ENCODE results near the gene SLC39A12.

SLC39A12 gene

DNA sequence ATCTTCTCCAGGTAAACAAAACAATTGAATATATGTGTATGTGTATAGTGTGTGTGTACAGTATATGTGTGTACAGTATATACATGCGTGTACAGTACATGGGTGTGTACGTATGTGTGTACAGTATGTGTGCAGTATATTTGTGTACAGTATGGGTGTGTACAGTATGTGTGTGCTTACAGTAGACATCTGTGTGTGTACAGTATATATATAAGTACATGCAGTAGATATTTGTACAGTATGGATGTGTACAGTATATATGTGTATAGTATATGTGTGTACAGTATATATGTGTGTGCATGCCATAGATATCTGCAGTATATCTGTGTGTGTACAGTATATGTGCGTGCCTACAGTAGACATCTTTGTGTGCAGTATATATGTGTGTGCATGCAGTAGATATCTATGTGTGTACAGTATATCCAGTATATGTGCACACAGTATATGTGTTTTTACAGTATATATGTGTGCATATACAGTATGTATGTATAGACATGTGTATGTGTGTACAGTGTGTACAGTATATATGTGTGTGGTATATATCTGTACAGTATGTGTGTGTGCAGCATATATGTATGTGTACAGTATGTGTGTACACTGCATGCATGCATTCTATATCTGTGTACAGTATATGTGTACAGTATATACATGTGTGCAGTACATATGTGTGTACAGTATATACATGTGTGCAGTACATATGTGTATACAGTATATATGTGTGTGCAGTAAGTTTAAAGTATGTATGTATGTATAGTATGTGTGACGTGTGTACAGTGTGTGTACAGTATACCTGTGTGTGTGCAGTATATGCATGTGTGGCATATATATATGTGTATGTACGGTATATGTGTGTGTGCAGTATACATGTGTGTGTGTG, 37.3 kb upstream of the SLC39A12 start:
- TF ChIP-seq OSR1 (CRISPR knock-in tag; IDR thresholded peaks at IDR 0.05) (no peak), ZC3H10 (CRISPR knock-in tag; IDR thresholded peaks at IDR 0.05) (no peak), CSDC2 (CRISPR knock-in tag; IDR thresholded peaks at IDR 0.05) (no peak), BACH2 (CRISPR knock-in tag; IDR thresholded peaks at IDR 0.05; ENCODE audit: borderline replicate concordance) (no peak), TSHZ2 (CRISPR knock-in tag; IDR thresholded peaks at IDR 0.05) (no peak), ISL1 (CRISPR knock-in tag; IDR thresholded peaks at IDR 0.05) (no peak), ZNF70 (CRISPR knock-in tag; IDR thresholded peaks at IDR 0.05) (no peak), ZFP3 (CRISPR knock-in tag; IDR thresholded peaks at IDR 0.05) (no peak), SNAI2 (CRISPR knock-in tag; IDR thresholded peaks at IDR 0.05) (no peak), ZNF565 (CRISPR knock-in tag; conservative IDR thresholded peaks at IDR 0.05; ENCODE audit: low read depth) (no peak)
- TF ChIP-seq, protein P1, sequence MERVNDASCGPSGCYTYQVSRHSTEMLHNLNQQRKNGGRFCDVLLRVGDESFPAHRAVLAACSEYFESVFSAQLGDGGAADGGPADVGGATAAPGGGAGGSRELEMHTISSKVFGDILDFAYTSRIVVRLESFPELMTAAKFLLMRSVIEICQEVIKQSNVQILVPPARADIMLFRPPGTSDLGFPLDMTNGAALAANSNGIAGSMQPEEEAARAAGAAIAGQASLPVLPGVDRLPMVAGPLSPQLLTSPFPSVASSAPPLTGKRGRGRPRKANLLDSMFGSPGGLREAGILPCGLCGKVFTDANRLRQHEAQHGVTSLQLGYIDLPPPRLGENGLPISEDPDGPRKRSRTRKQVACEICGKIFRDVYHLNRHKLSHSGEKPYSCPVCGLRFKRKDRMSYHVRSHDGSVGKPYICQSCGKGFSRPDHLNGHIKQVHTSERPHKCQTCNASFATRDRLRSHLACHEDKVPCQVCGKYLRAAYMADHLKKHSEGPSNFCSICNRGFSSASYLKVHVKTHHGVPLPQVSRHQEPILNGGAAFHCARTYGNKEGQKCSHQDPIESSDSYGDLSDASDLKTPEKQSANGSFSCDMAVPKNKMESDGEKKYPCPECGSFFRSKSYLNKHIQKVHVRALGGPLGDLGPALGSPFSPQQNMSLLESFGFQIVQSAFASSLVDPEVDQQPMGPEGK (CRISPR knock-in tag; IDR thresholded peaks at IDR 0.05; ENCODE audit: borderline replicate concordance), result no peak
- ATAC-seq, result no peak

DNA sequence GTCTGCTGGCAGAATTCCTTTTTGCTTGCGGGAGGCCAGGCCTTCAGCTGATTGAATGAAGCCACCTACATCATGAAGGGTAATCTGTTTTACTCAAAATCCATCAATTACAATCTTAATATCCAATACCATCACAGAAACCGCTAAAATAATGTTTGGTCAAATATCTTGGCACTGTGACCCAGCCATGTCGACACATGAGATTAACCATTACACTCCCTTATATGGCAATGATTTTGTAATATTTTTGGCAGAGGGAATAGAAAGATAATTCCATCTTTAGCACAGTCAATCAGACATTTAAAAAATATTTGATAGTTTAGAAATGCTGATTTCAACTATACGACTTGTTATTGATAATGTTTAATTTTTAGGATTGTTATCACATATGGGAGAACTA, 36.5 kb upstream of the SLC39A12 start:
- TF ChIP-seq BACH2 (CRISPR knock-in tag; IDR thresholded peaks at IDR 0.05; ENCODE audit: borderline replicate concordance), result no peak
- TF ChIP-seq ISL1 (CRISPR knock-in tag; IDR thresholded peaks at IDR 0.05), result 0 out of 2 replicates have a peak, but pooled peaks have one; percentile 21
- no peak for ATAC-seq

DNA sequence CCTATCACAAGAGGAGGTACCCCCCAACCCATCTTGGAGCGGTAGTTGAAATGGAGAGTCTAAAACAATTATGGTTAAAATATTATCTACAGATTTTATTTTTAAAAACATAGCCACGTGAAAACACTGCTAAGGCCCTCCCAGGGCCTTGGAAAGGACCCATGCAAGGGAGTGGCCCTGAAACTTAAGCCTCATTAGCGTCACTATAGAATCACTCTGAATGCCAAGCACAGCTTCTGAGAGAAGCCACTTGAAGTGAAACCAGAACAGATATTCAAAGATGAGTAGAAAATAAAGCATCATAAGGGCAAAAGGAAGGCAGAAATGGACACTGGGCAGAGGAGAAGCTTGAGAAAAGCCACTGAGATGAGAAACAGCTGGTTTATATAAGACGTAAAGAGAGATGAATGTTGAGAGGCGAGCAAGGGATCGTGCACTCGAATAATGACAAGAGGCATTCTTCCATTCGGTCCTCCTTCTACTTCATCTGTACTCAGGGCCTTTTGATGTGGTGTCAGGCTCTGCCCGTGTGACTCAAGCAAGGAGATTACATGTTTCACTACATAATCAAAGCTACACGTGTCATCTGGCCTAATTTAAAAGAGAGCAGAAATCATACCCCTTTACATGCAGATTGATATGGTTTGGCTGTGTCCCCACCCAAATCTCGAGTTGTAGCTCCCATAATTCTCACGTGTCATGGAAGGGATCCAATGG, 33.4 kb upstream of the SLC39A12 start:
- TF ChIP-seq ZNF8 (CRISPR knock-in tag; IDR thresholded peaks at IDR 0.05), result no peak
- TF ChIP-seq TSHZ2 (CRISPR knock-in tag; IDR thresholded peaks at IDR 0.05), result no peak
- no peak for TF ChIP-seq ARNTL (CRISPR knock-in tag; IDR thresholded peaks at IDR 0.05; ENCODE audit: borderline replicate concordance, low read depth)
- no peak for TF ChIP-seq ZNF70 (CRISPR knock-in tag; IDR thresholded peaks at IDR 0.05)
- TF ChIP-seq ZFP30 (CRISPR knock-in tag; IDR thresholded peaks at IDR 0.05), result no peak
- no peak for TF ChIP-seq GLIS3 (CRISPR knock-in tag; IDR thresholded peaks at IDR 0.05)
- no peak for TF ChIP-seq ESRRG (CRISPR knock-in tag; IDR thresholded peaks at IDR 0.05)
- no peak for TF ChIP-seq SNAI2 (CRISPR knock-in tag; IDR thresholded peaks at IDR 0.05)
- TF ChIP-seq RARB (CRISPR knock-in tag; IDR thresholded peaks at IDR 0.05), result no peak
- no peak for TF ChIP-seq ZNF565 (CRISPR knock-in tag; conservative IDR thresholded peaks at IDR 0.05; ENCODE audit: low read depth)
- TF ChIP-seq TOX (CRISPR knock-in tag; IDR thresholded peaks at IDR 0.05; ENCODE audit: borderline replicate concordance), result no peak
- TF ChIP-seq ZC3H10 (CRISPR knock-in tag; IDR thresholded peaks at IDR 0.05), result no peak
- TF ChIP-seq, protein P2, sequence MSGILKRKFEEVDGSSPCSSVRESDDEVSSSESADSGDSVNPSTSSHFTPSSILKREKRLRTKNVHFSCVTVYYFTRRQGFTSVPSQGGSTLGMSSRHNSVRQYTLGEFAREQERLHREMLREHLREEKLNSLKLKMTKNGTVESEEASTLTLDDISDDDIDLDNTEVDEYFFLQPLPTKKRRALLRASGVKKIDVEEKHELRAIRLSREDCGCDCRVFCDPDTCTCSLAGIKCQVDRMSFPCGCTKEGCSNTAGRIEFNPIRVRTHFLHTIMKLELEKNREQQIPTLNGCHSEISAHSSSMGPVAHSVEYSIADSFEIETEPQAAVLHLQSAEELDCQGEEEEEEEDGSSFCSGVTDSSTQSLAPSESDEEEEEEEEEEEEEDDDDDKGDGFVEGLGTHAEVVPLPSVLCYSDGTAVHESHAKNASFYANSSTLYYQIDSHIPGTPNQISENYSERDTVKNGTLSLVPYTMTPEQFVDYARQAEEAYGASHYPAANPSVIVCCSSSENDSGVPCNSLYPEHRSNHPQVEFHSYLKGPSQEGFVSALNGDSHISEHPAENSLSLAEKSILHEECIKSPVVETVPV (CRISPR knock-in tag; IDR thresholded peaks at IDR 0.05), result no peak
- ATAC-seq, result no peak
